Loucy (cell line): ENCODE measurements around the gene RFX1.

Source experiments
- H2AFZ ChIP-seq: fragments of 200-600 bp; sonication (generic); 2 replicates; pipeline ENCODE4 v1.6.0; 2016; ENCODE audit warnings: antibody characterized with exemption, mild to moderate bottlenecking, low read length, moderate library complexity
- H3F3A ChIP-seq: fragments of 200-600 bp; 2 replicates; pipeline ENCODE4 v1.6.0; 2016; ENCODE audit warnings: antibody characterized with exemption, low read depth, mild to moderate bottlenecking
- H3K27me3 ChIP-seq: fragments of 200-600 bp; sonication (generic); 2 replicates; pipeline ENCODE4 v1.6.1; 2014; ENCODE audit warnings: low read length, mild to moderate bottlenecking; ENCODE audit not compliant: insufficient read depth, poor library complexity, severe bottlenecking
- H3K36me3 ChIP-seq: fragments of 200-600 bp; sonication (generic); 2 replicates; pipeline ENCODE4 v1.6.1; 2016; ENCODE audit warnings: low read length; ENCODE audit not compliant: insufficient read depth
- H3K4me1 ChIP-seq: fragments of 200-600 bp; sonication (generic); 2 replicates; pipeline ENCODE4 v1.5.1; 2014; ENCODE audit warnings: low read length, mild to moderate bottlenecking; ENCODE audit not compliant: insufficient read depth, poor library complexity, severe bottlenecking
- H3K4me2 ChIP-seq: fragments of 200-600 bp; sonication (generic); 2 replicates; pipeline ENCODE4 v1.6.0; 2014; ENCODE audit warnings: antibody characterized with exemption, low read length, low read depth, mild to moderate bottlenecking; ENCODE audit not compliant: poor library complexity, severe bottlenecking
- H3K4me3 ChIP-seq: fragments of 200-600 bp; sonication (generic); 2 replicates; pipeline ENCODE4 v1.5.1; 2014; ENCODE audit warnings: low read length, mild to moderate bottlenecking, mixed read lengths; ENCODE audit not compliant: poor library complexity, severe bottlenecking
- H3K79me2 ChIP-seq: fragments of 200-600 bp; sonication (generic); 2 replicates; pipeline ENCODE4 v1.6.1; 2014; ENCODE audit warnings: low read length; ENCODE audit not compliant: insufficient read depth
- H3K9ac ChIP-seq: fragments of 200-600 bp; sonication (generic); 2 replicates; pipeline ENCODE4 v1.6.0; 2014; ENCODE audit warnings: mild to moderate bottlenecking, low read depth, low read length, moderate library complexity; ENCODE audit not compliant: poor library complexity, severe bottlenecking
- H3K9me2 ChIP-seq: fragments of 200-600 bp; sonication (generic); replicated peaks from 2 replicates; pipeline ENCODE4 v1.6.1; 2016; ENCODE audit warnings: low read depth, low read length, mixed read lengths
- H3K9me3 ChIP-seq: fragments of 200-600 bp; sonication (generic); 2 replicates; pipeline ENCODE4 v1.6.1; 2014; ENCODE audit warnings: mild to moderate bottlenecking, antibody characterized with exemption, low read length, low read depth; ENCODE audit not compliant: insufficient read depth
- H4K20me1 ChIP-seq: fragments of 200-600 bp; sonication (generic); 2 replicates; pipeline ENCODE4 v1.6.0; 2014; ENCODE audit warnings: antibody characterized with exemption, low read length, mild to moderate bottlenecking; ENCODE audit not compliant: insufficient read depth, poor library complexity, severe bottlenecking
- CTCF ChIP-seq: fragments of 200-600 bp; sonication (generic); conservative IDR thresholded peaks from 2 replicates; pipeline ENCODE4 v1.5.1; 2014; ENCODE audit warnings: mild to moderate bottlenecking, antibody characterized with exemption, low read length
- EZH2phosphoT487 ChIP-seq: fragments of 200-600 bp; IDR thresholded peaks from 2 replicates; pipeline ENCODE4 v1.6.1; 2018; ENCODE audit warnings: antibody characterized with exemption, mild to moderate bottlenecking, moderate library complexity, borderline replicate concordance

RFX1 gene

GRCh38 chr19:13965926-13966683, 40.0 kb downstream of the RFX1 start:
- Histone ChIP-seq H3K36me3 (peaks cover 14% of the 10 kb centered on the region; the same call in 1 of the 2 replicates), H2AFZ (no peak overlapping the region), H3K4me2 (no peak overlapping the region)

GRCh38 chr19:13965377-13965896, 40.7 kb downstream of the RFX1 start:
- no peaks in the 10 kb centered on the region for H4K20me1 ChIP-seq
- peaks cover 17% of the 10 kb centered on the region; the same call in 1 of the 2 replicates for H3K36me3 ChIP-seq
- no peaks in the 10 kb centered on the region for H3K9me3 ChIP-seq
- H3K27me3 ChIP-seq, result no peaks in the 10 kb centered on the region
- no peak overlapping the region for H3K9ac ChIP-seq
- no peaks in the 10 kb centered on the region for H3K79me2 ChIP-seq
- no peak overlapping the region for H3K4me3 ChIP-seq
- H2AFZ ChIP-seq, result no peak overlapping the region
- H3K4me2 ChIP-seq, result no peak overlapping the region
- TF ChIP-seq CTCF (no peak), EZH2phosphoT487 (no peak)
- H3F3A ChIP-seq, result no peaks in the 10 kb centered on the region
- H3K4me1 ChIP-seq, result no peaks in the 10 kb centered on the region
- no peaks in the 10 kb centered on the region for H3K9me2 ChIP-seq

More at GRCh38 chr19:13965926-13966683, 40.0 kb downstream of the RFX1 start:
- no peaks in the 10 kb centered on the region for H3K9me2 ChIP-seq
- H3K4me3 ChIP-seq, result no peak overlapping the region
- H3K79me2 ChIP-seq, result no peaks in the 10 kb centered on the region
- no peak overlapping the region for H3K9ac ChIP-seq
- H4K20me1 ChIP-seq, result no peaks in the 10 kb centered on the region
- no peaks in the 10 kb centered on the region for H3K27me3 ChIP-seq
- H3K9me3 ChIP-seq, result no peaks in the 10 kb centered on the region
- H3F3A ChIP-seq, result no peaks in the 10 kb centered on the region
- TF ChIP-seq CTCF, result no peak
- TF ChIP-seq EZH2phosphoT487, result no peak
- no peaks in the 10 kb centered on the region for H3K4me1 ChIP-seq

GRCh38 chr19:13964776-13965175, 41.3 kb downstream of the RFX1 start:
- no peaks in the 10 kb centered on the region for H3K79me2 ChIP-seq
- H3K27me3 ChIP-seq, result no peaks in the 10 kb centered on the region
- H4K20me1 ChIP-seq, result no peaks in the 10 kb centered on the region
- H3K9me3 ChIP-seq, result no peaks in the 10 kb centered on the region
- no peak for TF ChIP-seq EZH2phosphoT487
- TF ChIP-seq CTCF, result no peak
- no peaks in the 10 kb centered on the region for H3K9me2 ChIP-seq
- H2AFZ ChIP-seq, result no peak overlapping the region
- peaks cover 21% of the 10 kb centered on the region; the same call in 1 of the 2 replicates for H3K36me3 ChIP-seq
- no peaks in the 10 kb centered on the region for H3F3A ChIP-seq
- H3K9ac ChIP-seq, result no peak overlapping the region
- no peak overlapping the region for H3K4me3 ChIP-seq
- no peak overlapping the region for H3K4me2 ChIP-seq
- H3K4me1 ChIP-seq, result no peaks in the 10 kb centered on the region
